ENCODE results near the gene PAK5. TPM values are rescaled to one million over a fixed set of nuclear protein-coding genes. Genes with fewer than 3 reads are reported as not detected.

Gene PAK5
- total RNA-seq, 1 experiment from 2014 or later, result not detected

- no peak overlapping the region for H3K4me3 ChIP-seq (ENCODE audit: low read length)
- DNase-seq (no peak), ATAC-seq (no peak)
- H3K27ac ChIP-seq (ENCODE audit: low read length), result no peak overlapping the region
- intact Hi-C loops (cut with micrococcal nuclease), result no loop called here
- H2AFZ ChIP-seq (ENCODE audit: low read length), result no peak overlapping the region
- H3K9me2 ChIP-seq (replicated peaks; ENCODE audit: low read length), result no peaks in the 10 kb centered on the region
- no TSS peak for BruUV-seq (replicated peaks)
- H3K27me3 ChIP-seq (ENCODE audit: low read length), result peaks cover 54% of the 10 kb centered on the region
- CTCF ChIA-PET, result no interaction called here
- no peaks in the 10 kb centered on the region for H3K36me3 ChIP-seq (ENCODE audit: low read depth, low read length)
- no peak for TF ChIP-seq EZH2phosphoT487 (IDR thresholded peaks at IDR 0.05; ENCODE audit: borderline replicate concordance, low read length)
- no peaks in the 10 kb centered on the region for H4K20me1 ChIP-seq (ENCODE audit: low read length)
- H3K79me2 ChIP-seq (ENCODE audit: low read length), result no peaks in the 10 kb centered on the region
- POLR2A ChIA-PET (ENCODE audit: unreplicated experiment), result no interaction called here
- no peaks in the 10 kb centered on the region for H3F3A ChIP-seq (ENCODE audit: low read length, unreplicated experiment)
- H3K9ac ChIP-seq (ENCODE audit: low read length), result no peak overlapping the region
- H3K4me2 ChIP-seq (ENCODE audit: low read length), result no peak overlapping the region
- H3K9me3 ChIP-seq (ENCODE audit: low read length), result no peaks in the 10 kb centered on the region
- H3K4me1 ChIP-seq (ENCODE audit: insufficient read depth, low read length), result no peaks in the 10 kb centered on the region
Measured at GRCh38 chr20:9637889-9638288, 201.0 kb downstream of the PAK5 start.

GRCh38 chr20:9635750-9636149 lies 203.1 kb downstream of the PAK5 start:
- H3F3A ChIP-seq (ENCODE audit: low read length, unreplicated experiment), result no peaks in the 10 kb centered on the region
- no peaks in the 10 kb centered on the region for H4K20me1 ChIP-seq (ENCODE audit: low read length)
- H3K27me3 ChIP-seq (ENCODE audit: low read length), result peaks cover 52% of the 10 kb centered on the region
- H2AFZ ChIP-seq (ENCODE audit: low read length), result no peak overlapping the region
- no peak overlapping the region for H3K9ac ChIP-seq (ENCODE audit: low read length)
- no peaks in the 10 kb centered on the region for H3K9me2 ChIP-seq (replicated peaks; ENCODE audit: low read length)
- TF ChIP-seq CTCF (conservative IDR thresholded peaks at IDR 0.05; ENCODE audit: low read depth, low read length) (no peak), EZH2phosphoT487 (IDR thresholded peaks at IDR 0.05; ENCODE audit: borderline replicate concordance, low read length) (no peak), EZH2 (IDR thresholded peaks at IDR 0.05; ENCODE audit: low read length, unreplicated experiment) (no peak)
- H3K4me2 ChIP-seq (ENCODE audit: low read length), result no peak overlapping the region
- ChIA-PET POLR2A (ENCODE audit: unreplicated experiment) (interaction anchor here (0.6 kb wide), 1 partner anchor 19 kb away, joined by 4 read pairs; no protein-coding TSS in a partner anchor), CTCF (no interaction called here)
- intact Hi-C loops (cut with micrococcal nuclease), result no loop called here
- DNase-seq (no peak), ATAC-seq (no peak)
- H3K79me2 ChIP-seq (ENCODE audit: low read length), result no peaks in the 10 kb centered on the region
- no peaks in the 10 kb centered on the region for H3K36me3 ChIP-seq (ENCODE audit: low read depth, low read length)
- no peak overlapping the region for H3K4me3 ChIP-seq (ENCODE audit: low read length)
- H3K4me1 ChIP-seq (ENCODE audit: insufficient read depth, low read length), result no peaks in the 10 kb centered on the region
- BruUV-seq (replicated peaks), result no TSS peak
- H3K27ac ChIP-seq (ENCODE audit: low read length), result no peak overlapping the region
- H3K9me3 ChIP-seq (ENCODE audit: low read length), result no peaks in the 10 kb centered on the region

GRCh38 chr20:9634327-9634726 lies 204.5 kb downstream of the PAK5 start:
- H3K9me2 ChIP-seq (replicated peaks; ENCODE audit: low read length), result no peaks in the 10 kb centered on the region
- H3K27me3 ChIP-seq (ENCODE audit: low read length), result peaks cover 60% of the 10 kb centered on the region
- BruUV-seq (replicated peaks), result no TSS peak
- intact Hi-C loops (cut with micrococcal nuclease), result no loop called here
- TF ChIP-seq EZH2 (IDR thresholded peaks at IDR 0.05; ENCODE audit: low read length, unreplicated experiment), result no peak
- no peak for TF ChIP-seq CTCF (conservative IDR thresholded peaks at IDR 0.05; ENCODE audit: low read depth, low read length)
- no peak for TF ChIP-seq EZH2phosphoT487 (IDR thresholded peaks at IDR 0.05; ENCODE audit: borderline replicate concordance, low read length)
- H3K79me2 ChIP-seq (ENCODE audit: low read length), result no peaks in the 10 kb centered on the region
- ChIA-PET POLR2A (ENCODE audit: unreplicated experiment) (no interaction called here), CTCF (no interaction called here)
- no peak overlapping the region for H3K4me3 ChIP-seq (ENCODE audit: low read length)
- H3K4me2 ChIP-seq (ENCODE audit: low read length), result no peak overlapping the region
- ATAC-seq, result no peak
- no peak overlapping the region for H3K9ac ChIP-seq (ENCODE audit: low read length)
- DNase-seq, result no peak
- H4K20me1 ChIP-seq (ENCODE audit: low read length), result no peaks in the 10 kb centered on the region
- H3K4me1 ChIP-seq (ENCODE audit: insufficient read depth, low read length), result no peaks in the 10 kb centered on the region
- H3F3A ChIP-seq (ENCODE audit: low read length, unreplicated experiment), result no peaks in the 10 kb centered on the region
- no peak overlapping the region for H2AFZ ChIP-seq (ENCODE audit: low read length)
- no peak overlapping the region for H3K27ac ChIP-seq (ENCODE audit: low read length)
- H3K9me3 ChIP-seq (ENCODE audit: low read length), result no peaks in the 10 kb centered on the region
- no peaks in the 10 kb centered on the region for H3K36me3 ChIP-seq (ENCODE audit: low read depth, low read length)

Data from PC-3 (cell line).